HG02970 (cell line): ENCODE data around the gene MLPH.

Experiments
- ATAC-seq: cut with Tn5 transposase; IDR thresholded peaks from one replicate; pipeline ENCODE4 v1.9.1; 2021; ENCODE audit warnings: mild to moderate bottlenecking, moderate library complexity, moderate number of reproducible peaks; ENCODE audit not compliant: unreplicated experiment, low FRiP score

The MLPH gene

DNA sequence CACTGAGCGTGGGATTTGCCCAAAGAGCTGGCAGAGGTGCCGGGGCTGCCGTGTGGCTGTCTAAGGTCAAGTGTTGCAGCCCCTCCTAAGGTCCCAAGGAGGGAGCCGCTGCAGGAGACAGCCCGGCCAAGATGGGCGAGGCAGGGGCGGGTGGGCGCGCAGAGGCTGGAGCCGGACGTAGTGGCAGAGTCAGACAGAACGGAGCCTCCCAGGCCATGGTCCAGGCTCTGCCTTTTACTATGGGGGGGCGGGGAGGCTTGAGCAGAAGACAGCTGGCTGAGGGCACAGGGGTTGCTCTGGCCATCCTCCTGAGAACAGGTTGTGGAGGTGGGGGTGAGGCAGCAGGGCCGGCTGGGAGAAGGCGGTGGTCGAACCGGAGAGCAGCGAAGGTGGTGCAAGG is 51.9 kb downstream of the MLPH start:
- no peak for ATAC-seq

DNA sequence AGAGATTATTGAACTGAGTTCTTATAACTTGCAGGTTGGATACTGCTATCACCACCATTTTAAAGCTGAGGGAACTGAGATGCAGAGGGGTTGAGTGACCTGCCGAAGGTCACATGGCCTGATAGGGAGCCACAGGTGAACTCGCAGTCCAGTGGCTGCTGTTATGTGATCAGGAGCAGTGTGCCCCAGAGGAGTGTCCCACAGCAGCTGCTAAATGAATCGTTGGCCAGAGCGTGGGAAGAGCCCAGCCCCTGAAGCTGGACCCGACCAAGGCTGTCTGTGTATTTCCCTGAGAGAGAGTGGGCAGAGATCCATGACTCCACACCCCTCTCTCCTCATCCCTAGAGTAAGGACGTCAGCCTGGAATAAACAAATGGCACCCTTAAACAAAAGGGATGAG is 52.6 kb downstream of the MLPH start:
- ATAC-seq = no peak

DNA sequence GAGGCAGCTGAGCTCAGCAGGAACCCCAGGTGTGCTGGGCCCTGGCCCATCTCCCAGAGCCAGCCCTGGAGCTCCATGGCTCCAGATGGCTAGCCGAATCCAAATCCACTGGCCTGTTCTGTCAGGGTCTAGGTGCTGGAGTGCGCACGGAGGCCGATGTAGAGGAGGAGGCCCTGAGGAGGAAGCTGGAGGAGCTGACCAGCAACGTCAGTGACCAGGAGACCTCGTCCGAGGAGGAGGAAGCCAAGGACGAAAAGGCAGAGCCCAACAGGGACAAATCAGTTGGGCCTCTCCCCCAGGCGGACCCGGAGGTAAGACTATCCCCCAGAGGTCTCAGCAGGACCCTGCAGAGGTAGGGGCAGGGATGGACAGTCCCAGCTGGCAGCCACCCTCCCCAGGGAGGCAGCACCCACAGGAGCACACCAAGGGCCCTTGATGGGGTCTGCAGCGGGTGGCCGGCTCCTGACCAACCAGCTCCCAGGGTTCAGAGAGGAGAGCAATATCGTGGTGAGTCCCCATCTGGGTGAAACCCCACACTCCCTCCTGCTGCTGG is 53.2 kb downstream of the MLPH start:
- ATAC-seq = no peak

DNA sequence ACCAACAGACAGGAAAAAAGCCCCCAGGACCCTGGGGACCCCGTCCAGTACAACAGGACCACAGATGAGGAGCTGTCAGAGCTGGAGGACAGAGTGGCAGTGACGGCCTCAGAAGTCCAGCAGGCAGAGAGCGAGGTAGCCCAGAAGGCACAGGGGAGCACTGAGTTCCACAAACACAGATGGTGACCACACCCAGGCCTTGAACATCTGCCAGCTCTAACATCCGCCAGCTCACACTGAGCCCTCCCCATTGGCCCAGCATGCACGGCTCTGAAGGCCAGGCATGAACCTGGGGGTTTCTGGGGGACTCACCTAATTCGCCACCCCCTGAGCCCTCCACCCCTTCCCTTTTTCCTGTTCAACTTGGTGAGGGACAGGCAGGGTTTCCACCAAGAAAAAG is 53.8 kb downstream of the MLPH start:
- no peak for ATAC-seq

DNA sequence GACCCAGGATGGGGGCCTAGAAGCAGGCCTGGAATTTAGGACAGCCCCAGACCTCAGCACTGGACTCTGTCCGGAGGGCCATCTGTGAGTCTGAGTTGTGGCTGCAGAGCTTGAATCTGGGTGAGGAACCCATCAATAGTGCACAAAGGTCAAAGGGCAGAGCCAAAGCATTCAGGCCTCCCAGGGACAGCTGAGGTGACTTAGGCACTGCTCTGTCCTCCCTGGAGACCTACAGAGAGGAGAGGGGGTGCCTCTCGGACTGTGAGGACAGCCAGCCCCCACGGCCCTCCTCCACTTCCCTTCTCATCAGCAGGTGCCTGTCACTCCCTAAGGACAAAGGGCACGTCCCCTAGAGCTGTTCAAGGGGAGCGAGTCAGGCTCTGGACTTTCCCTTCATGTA is 54.2 kb downstream of the MLPH start:
- ATAC-seq = no peak

DNA sequence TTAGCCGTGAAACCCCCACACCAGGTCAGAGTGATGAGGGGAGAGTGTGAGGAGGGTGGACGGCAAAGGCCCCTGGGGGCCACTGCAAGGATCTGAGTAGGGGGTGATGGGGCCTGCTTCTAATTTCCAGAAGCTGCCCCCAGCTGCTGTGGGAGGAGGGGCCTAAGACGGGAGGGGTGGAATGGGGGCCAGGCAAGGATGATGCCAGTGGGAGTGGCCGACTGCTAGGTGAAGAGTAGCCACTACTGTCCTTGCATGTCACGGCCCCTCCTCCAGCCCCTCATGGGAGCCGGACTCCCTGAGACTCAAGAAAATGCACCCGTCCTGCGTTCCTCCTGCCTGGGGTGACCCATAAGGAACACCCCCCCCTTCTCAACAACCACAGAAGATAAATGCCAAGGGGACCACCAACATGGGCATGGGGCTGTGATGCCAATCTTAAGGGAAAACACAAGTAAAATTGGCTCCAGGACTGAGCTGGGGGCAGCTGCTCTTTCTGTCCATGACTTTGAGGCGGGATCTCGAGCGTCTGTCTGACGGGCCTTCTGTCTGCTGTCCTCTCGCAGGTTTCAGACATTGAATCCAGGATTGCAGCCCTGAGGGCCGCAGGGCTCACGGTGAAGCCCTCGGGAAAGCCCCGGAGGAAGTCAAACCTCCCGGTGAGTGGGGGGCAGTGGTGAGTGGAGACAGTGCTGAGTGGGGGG is 55.1 kb downstream of the MLPH start:
- ATAC-seq = no peak

DNA sequence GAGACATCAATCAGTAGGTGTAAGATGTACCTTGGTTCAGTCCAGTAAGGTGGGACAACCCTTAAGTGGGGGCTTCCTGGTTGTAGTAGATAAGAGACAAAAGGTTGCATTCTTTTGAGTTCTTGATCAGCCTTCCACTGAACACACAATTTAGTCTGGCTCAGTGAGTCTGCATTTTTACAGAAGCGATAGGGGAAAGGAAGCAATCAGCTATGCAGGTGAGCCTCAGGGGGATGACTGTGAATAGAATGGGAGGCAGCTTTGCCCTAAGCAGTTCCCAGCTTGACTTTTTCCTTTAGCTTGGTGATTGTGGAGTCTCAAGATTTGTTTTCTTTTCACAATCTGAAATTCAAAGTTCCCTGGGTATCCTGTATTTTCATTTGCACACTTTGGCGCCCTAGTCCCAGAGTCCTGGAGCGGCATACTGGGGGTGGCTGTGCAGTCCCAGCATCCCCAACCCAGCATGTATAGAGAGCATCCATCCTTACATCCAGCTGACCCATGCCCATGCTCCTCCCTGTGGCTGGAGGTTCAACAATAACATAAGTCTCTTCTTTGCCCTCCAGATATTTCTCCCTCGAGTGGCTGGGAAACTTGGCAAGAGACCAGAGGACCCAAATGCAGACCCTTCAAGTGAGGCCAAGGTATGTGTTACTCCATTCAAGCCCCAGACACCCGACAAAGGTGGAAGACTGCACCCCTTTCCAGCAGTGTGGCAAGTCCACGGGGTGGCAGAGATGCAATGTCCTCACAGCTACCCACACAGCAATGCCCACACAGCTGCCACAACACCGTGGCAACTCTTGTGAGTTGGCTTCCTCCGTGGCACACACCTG is 59.2 kb downstream of the MLPH start:
- no peak for ATAC-seq

DNA sequence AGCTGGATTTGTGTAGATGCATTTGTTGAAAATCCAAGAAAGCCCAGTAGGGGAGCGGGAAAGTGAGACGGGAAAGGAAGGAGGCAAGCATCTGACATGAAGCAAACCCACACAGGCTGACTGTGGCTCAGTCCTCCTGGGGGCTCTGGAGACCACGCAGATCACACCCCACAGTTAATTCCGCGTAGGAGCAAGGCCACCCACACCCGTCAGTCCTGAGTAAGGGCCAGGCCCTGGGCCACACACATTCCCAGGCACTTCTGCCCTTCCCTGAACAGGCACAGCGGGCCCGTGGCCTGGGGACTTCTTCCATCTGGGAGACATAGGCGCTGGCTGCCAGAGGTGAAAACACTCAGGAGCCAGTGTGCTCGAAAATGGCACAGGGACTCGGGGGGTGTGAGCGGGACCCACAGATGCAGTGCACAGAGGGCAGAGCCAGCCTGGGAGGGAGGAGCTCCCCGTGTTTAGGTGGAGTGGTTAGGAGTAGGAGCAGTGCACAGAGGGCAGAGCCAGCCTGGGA is 59.9 kb downstream of the MLPH start:
- no peak for ATAC-seq

DNA sequence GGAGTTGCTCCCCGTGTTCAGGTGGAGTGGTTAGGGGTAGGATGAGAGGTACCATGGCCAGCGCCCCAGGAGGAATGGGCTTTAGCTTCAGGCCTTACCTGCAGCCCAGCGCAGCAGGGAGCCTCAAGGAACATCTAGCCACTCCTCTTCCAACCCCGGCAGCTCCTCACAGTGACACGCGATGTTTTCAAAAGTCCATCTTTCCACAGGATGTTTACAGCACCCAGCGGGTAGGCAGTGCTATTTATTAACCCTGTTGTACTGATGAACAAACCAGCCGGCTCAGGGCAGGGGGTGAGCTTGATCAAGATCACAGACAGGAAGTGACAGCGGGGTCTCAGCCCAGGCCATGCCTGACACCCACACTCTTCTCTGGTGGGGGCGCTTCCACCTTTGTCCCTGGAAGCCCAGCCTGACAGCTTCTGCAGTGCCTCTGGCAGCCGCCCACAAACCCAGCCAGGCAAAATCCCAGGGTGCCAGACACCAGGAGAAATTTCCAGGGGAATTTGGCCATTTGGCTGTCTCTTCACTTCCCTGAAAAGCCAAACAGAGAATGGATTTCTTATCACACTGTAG is 60.9 kb downstream of the MLPH start:
- ATAC-seq = no peak

DNA sequence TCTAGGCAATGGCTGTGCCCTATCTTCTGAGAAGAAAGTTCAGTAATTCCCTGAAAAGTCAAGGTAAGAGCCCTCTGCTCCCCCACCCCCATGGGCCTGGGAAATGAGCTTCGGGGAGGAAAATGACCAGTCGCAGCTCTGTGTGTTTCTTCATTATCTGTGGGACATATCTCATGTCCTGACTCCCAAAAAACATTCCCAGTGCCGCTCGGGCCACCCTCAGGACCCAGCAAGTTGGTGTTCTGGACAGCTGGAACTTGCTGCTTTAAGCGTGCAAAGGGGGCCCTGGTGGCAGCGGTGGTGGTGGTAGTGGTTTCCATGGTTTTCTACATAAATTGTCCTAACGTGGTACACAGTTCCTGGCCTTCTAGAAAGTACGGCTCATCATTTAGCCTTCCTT is 62.2 kb downstream of the MLPH start:
- no peak for ATAC-seq

DNA sequence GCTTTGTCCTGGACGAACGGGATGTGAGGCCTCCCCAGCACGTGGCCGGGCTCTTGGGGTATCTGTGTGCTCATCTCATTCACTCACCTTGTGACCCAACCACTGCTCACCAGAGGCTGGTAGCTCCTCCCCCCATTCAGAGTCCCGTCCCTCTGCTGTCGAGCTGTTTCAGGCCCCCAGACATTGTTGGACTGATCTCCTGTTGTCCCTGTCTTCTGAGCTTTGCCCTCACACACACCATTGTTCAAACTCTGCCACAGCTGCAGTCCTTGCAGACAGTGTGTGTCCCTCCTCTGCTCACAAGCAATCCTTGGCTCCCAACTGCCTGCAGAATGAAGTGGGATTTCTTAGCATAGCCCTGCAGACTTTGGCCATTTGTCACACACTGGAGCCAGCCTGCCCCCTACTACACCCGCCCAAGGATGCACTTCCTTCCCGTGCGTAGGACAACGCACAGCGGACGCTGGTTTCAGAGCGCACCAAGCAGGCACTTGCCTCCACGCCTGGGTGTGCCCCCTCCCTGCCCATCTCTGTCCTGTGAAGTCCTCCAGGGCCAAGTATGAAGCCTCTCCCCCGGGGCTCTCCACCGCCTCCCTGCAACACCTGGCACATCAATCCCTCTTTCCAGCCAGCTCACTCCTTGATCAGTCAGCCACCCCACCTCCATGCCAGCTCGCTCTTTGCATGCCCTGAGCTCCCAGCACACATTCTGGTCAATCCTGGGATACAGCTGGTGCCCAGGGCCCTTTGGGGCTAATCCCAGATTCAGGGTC is 62.8 kb downstream of the MLPH start:
- no peak for ATAC-seq

DNA sequence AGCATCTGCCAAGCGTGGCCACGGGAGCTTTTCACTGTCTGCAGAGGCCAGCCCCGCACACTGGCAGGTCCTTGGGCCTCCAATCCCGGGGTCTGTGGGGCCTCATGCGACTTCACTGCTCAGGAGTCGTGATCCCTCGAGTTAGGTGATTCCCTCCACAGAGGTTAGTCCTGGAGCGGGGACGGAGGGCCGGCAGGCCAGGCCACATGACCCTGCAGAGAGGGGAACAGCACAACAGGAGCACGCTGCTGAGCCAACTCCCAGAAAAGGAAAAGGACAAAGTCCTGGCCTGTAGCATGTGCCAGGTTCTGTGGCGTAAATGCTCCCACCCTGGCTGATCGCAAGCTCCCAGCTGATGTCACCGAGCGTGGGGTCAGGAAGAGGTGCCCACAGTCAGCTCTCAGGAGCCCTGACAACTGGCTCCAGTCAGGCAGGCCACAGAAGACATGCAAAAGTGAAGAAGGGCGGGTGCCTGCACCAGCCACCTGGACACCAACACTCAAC is 64.1 kb downstream of the MLPH start:
- ATAC-seq = no peak

DNA sequence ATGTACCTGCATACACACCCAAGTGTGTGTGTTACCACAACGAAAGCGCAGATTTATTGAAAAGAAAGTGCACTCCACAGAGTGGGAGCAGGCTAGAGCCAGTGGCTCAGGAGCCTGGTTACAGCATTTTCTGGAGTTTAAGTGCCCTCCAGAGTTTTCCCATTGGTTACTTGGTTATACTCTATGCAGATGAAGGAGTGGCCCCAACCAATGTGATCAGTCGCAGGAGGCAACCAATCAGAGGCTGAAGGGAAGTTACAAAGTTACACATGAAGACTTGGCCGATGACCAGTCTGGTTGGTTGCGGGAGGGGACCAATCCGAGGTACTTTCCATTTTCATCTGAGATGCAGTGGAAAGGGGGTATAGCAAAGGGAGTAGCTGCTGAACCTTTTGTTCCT is 65.9 kb downstream of the MLPH start:
- ATAC-seq = no peak

DNA sequence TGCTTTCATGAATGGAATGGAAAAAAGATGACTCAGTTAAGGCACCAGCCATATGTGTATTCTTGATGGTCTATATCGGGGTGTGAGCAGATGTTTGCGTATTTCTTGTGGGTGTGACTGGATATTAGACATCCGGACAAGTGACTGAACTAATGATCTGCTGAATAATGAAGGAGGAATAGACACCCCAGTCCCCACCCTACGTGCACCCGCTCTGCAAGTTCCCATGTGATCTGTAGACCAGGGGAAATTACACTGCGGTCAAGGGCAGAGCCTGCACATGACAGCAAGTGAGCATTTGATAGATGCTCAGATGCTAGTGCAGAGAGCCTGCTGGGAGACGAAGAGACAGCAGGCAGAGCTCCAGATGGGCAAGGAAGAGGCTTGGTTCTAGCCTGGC is 66.9 kb downstream of the MLPH start:
- no peak for ATAC-seq

DNA sequence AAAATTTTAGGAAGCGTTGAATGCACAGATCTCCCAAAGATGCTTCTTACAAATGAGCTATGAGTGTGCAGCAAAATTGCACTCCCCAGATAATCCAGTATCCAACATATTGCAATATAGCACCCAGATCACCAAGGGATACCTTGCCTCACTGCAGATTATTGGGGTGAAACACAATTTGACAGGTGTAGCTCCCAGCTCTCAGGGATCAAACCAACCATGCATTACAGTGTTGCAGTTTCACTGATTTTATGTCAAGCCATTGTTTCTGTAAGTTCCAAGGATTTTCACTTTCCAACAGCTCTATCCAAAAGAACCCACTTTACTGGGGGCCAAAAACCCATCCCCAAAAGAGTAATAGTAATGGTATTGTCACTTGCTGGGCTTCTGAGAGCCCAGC is 68.5 kb downstream of the MLPH start:
- no peak for ATAC-seq

DNA sequence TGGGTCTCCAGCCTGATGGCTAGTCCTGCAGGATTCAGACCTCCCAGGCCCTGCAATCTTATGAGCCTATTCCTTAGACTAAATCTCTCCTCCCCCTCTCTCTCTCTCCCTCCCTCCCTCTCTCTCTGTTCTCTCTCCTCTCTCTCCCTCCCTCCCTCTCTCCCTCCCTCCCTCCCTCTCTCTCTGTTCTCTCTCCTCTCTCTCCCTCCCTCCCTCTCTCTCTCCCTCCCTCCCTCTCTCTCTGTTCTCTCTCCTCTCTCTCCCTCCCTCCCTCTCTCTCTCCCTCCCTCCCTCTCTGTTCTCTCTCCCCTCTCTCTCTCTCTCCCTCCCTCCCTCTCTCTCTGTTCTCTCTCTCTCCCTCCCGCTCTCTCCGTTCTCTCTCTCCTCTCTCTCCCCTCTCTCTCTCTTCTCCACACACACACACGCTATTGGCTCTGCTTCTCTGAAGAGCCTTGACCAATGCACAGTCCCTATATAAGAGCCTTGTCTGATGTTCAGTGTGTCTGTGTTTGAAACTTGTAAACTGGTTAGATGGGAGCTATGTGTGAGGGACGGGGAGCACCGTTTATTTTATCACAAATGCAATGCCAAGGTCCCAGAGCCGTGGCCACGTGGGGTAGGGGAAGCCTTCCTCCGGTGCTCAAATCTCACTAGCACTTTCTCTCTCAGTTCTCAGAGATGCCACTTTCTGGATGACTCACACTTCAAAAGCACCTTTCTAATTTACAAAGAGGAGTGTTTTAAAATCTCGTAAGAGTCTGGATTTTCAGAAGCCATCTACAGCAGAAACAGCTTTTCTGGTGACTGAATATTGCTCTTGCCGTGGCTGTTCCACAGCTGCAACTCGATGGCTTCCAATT is 70.0 kb downstream of the MLPH start:
- peak; percentile 66 for ATAC-seq

DNA sequence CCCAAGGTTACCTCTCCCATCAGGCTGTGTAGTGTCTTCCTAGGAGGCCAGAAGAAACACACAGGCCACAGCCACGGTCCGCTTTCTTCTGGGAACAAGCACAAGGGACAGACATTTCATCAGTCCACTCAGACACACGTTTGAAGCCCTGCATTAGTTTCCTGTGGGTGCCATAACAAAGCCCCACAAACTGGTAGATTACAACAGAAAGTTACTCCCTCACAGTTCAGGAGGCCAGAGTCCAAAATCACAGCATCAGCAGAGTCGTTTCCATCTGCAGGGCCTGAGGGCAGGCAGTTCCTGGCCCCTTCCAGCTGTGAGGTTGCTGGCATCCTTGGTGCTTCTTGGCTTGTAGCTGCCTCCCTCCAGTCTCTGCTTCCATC is 70.6 kb downstream of the MLPH start:
- ATAC-seq = no peak

DNA sequence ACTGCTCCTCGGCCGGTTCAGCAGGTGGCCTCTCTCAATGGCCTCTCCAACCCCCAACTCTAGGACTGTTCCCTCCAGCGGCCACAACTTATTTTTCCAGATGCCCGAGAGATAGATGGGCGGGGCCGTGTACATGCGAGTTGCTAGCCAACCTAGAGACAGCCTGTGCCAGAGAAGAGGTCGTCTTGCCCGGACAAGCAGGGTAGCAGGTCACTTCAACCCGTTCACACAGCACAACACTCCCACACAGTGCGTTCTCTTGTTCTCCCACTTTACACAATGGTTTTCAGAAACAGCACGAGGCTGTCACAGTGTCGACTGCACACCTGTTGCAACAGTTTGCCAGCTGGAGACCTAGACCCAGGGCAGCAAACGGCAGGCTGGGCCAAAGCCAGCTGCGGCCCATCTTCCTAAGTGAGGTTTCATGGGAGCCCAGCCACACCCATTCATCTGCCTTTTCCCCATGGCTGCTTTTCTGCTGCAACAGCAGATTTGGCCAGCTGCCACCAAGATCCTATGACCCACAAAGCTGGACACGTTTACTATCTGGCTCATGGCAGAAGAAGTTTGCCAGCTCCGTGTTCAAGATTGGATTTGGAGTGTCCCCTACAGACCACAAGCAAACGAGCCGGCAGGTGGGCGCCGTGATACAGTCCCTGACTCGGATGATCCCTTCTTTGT is 72.0 kb downstream of the MLPH start:
- ATAC-seq = no peak

DNA sequence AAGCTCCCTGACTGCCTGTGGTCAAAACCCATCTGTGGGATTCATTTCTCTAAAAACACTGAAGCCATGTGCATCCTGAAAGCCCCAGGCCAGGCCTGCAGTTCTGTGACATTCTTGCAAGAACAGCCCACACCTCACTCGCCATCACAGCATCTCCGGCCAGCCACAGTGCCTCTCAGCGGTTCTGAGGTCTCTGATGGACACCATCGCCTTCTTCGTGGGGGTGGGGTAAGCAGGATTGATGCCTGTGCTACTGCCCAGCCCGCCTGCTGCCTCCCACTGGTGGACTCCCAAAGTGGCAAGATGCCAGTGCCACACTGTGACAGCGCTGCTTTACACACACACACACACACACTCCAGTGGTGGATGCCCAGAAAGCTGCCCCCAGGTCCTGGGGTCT is 74.2 kb downstream of the MLPH start:
- ATAC-seq = no peak
